Loucy (cell line): ENCODE results near the gene THEMIS2.

Source experiments
- CTCF ChIP-seq: fragments of 200-600 bp; sonication (generic); conservative IDR thresholded peaks from 2 replicates; pipeline ENCODE4 v1.5.1; 2014; ENCODE audit warnings: mild to moderate bottlenecking, antibody characterized with exemption, low read length
- EZH2phosphoT487 ChIP-seq: fragments of 200-600 bp; IDR thresholded peaks from 2 replicates; pipeline ENCODE4 v1.6.1; 2018; ENCODE audit warnings: antibody characterized with exemption, mild to moderate bottlenecking, moderate library complexity, borderline replicate concordance

- TF ChIP-seq CTCF (no peak), EZH2phosphoT487 (no peak)
Observed at GRCh38 chr1:27832762-27833161, 39.6 kb upstream of the THEMIS2 start.
